HS-27A (cell line): ENCODE results near the gene PRAC1.
"Not testable (repeated sequence)": the region's sequence is repeated elsewhere in the genome, so short reads cannot be mapped to it uniquely, and the experiment has no call there.

Source experiments
- DNase-seq: peaks from one replicate; pipeline ENCODE4 v3.0.0-alpha.2; 2012; ENCODE audit warnings: low read depth, missing footprints

PRAC1 gene

DNA sequence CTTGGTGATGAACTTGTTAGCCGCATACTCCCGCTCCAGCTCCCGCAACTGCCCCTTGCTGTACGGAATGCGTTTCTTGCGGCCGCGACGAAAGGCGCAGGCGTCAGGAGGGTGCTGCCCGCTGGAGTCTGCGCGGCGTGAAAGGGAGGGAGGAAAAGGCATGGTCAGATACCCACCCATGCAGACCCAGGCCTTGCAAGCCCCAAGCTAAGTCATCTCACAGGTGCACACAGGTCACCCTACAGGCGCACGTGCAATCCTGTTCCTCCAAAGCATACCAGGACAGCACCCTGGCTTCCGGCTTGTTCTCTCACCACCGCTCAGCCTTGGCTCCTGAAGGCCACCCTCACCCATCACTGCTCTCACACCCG, 4.6 kb upstream of the PRAC1 start:
- no peak for DNase-seq

DNA sequence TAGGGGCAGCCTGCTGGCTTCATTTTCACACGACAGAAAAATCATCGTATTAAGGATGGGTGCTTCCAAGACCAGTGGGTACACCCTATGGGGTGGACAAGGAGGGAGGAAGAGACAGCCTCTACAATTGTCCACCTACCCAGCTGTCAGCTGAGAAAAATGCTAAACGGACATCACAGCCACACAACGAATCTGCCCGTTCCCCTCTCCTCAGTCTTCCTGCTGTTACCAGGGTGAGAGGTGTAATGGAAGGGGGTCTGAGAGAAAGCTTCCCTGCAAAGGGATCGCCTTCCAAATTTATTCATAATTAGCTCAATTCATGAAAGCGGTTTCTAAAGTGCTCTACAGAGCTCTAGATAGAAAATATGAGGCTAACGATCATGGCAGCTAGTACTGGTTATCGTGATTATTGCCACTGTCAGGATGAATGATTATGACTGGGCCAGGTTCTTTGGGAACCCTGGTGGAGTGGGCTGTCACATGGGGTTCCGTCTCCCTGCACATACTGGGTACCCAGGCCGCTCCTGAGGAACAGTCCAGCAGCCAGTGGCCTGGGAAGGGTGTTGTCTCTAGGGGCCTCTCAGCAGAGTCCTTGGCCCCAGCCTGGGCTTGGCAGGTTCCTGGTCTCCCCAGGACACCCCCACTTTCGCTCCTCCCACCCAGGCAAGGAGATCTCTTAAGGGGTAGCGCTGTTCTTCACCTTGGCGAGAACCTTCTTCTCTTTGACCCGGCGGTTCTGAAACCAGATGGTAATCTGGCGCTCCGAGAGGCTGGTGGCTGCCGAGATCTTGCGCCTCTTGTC, 4.0 kb upstream of the PRAC1 start:
- DNase-seq, result no peak

DNA sequence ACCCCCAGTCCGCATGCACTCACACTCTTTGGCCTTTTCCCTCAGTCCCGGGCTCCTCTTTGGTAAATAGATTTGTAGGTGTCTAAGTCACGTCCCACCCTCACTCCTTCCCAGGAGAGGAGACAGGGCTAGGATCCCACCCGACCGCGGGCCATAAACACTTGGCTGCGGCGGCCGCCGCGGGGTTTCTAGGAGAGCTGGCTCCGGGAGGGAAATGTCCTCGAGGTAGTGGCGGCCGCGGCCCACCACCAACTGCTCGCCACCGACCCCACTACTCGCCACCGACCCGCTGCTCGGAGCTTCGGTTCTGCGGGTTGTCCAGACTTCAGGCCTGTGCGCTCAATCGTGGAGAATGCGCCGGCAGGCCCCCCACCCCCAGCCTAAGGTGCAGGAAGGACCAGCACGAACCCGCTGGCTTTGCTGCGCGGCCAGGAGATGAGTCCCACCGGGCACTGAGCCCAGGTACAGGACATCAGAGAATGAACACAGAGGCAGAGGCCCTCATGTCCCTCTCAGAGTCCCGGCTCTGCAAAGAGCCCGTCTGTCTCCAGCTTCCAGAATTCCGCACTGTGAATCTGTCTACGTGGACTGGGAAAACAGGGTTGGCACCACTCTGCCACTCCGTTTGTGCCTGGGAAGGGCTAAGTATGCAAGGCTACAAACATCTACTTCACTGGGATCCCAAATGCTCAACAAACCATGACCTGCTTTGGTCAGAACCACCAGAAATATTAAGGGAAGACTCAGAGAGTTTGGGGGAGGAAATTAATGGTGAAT, 3.2 kb upstream of the PRAC1 start:
- DNase-seq, result no peak

DNA sequence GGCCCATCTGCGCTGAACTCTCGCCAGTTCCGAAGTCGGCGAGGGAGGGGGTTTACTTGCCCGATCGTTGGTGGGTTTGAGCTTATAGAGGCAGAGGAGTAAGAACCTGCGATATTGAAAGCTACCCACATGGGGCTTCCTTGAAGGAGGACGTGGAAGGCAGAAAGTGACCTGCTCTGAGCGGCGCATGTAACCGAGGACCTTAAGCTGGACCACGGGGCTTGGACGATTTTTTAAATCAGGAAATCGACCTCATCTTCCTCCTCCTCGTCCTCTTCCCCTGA, 2.6 kb upstream of the PRAC1 start:
- no peak for DNase-seq

DNA sequence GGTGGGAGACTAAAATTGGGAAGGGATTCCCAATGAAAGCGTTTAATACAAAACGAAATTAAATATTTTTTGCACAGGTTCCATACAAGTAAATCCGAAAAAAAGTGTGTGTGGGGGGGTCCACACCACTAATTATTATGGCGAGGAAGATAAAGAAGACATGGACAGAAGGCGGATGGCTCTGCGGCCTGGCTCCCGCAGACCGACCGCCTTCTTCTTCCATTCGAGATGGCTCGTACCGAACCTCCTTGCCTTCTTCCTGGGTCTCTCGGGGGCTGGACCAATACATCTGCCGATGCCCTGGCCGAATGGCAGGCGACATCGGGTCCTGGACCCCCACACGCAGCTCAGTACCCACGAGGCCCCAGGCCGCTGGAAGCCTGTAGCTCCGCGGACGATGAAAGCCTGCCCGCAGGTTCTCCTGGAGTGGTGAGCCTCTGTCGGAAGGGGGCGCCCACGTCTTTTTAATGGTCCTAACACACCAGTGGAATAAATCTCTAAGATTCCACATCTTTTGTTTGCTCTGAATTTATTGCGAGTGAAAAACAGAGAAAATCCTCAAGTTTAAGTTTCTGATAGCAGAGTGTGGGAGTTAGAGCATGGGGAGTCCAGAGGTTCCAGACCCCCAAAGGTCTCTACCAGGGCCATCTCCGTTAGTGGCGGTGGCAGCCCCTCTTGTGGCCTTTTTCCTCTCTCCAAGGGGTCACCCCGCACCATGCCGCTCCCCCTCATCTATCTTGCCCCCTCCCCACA, 2.1 kb upstream of the PRAC1 start:
- peak; percentile 11 for DNase-seq

DNA sequence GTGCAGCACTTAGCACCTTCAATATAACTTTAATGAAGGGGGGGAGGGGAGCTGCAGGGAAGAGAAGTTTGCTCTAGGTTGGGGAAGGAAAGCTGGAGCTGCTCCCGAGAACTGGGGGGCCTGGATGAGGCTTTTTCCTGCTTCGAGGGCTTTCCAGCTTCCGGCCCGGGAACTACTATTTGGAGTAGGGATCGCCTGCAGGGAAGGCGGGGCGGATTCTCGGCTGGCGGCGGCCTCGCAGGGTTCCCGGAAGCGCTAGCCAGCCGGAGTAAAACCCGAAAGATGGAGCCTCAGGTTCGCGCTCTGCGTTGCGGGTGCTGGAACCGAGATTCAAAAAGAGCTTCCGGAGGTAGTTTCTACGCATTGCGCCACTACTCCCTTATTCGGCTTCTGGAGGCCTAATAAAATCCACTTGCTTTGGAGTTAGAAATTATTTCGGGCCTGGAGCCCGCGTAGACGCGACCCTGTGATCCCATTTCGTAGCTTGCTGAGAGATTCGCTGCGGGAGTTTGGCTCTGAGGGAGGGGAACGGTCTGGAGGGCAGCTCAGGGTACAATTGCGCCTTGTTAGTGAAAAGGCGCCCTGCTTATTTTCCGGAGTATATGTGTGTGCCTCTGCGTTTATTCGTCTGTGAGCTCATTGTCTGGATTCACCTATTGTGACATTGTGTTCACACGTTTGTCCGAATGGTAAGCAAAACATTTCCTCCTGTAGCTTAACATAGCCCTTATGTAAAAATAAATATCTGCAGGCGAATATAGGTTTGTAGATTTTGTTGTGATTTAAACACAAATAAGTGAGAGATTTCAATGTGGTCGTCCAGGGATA, 1.3 kb upstream of the PRAC1 start:
- no peak for DNase-seq

DNA sequence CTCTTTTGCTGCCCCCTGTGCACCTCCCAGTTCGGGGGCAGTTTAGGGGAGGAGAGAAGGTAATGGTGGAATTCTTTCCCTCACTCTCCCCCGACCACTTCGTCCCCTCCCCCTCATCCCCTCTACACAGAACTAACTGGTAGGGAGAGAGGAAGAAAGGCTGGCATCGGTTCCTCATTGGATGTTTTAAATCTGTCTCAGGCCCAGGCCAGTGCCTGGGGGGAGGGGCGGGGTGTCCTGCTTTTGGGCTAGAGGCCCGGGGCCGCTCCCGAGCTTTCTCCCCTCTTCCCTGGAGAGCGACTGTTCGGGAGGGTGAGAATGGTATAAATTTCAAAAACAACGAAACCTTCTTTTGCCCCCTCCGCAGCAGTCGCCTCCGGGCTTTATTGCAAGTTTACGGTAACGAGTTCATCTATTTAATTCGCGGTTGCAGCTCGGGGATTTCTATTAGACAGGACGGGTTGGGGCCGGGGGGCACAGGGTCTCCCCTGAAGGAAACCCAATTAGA, 651 bp upstream of the PRAC1 start, which contains the start of gene PRAC2:
TSS of gene PRAC2 (plus strand) at position 271 of the 508 bp plus-strand sequence. CDS start 1,226 bp downstream, outside the sequence.
- DNase-seq, result no peak

DNA sequence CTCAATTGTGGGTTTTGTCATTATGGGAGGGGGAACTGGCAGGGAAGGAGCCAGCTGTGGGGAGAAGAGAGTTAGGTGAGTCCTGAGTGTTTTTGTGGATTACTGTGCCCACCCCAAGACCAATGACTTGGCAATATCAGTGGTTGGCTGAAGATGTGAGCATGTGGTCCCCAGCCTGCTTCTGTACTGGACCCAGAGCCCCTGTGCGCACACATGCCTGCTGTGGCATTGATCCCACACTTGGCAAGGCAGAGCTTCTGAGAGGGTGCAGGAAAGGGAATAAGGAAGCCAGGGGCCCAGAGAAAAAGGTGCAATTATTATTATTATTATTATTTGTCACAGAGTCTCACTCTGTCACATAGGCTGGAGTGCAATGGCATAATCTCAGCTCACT, 1.3 kb downstream of the PRAC1 start:
- no peak for DNase-seq

DNA sequence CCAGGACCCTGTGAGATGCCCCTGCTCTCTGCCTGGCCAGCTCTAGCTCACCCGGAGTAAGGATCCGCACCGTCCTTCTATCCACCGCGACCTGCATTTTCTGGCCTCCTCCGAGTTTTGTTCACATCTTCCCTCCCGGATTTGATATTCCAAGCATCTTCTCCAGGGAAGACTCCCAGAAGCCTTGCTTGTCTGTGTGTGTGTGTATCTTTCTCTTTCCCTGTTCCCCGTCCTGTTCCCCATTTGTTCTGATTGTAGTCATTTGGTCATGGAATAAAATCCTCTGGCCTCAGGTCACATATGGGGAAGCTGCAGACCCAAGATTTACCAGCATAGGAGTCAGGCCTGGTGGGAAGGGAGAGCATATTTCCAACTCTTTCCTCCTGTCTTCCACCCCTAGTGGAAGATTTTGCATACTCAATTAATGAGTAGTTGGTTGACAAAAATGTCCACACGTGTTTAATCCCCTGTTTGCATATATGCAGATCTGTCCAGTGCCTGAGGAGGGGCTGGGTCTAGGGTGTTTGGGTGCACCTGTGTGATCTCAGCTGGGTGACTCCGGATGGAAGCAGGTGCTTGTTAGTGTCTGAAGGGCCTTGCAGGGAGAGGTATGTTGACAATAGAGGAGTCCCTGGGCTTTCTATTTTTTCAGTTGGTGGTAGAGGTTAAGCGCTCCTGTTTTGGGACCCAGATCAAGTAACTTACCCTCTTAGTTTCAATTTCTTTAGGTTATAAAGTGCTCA, 1.9 kb downstream of the PRAC1 start:
- DNase-seq, result no peak

DNA sequence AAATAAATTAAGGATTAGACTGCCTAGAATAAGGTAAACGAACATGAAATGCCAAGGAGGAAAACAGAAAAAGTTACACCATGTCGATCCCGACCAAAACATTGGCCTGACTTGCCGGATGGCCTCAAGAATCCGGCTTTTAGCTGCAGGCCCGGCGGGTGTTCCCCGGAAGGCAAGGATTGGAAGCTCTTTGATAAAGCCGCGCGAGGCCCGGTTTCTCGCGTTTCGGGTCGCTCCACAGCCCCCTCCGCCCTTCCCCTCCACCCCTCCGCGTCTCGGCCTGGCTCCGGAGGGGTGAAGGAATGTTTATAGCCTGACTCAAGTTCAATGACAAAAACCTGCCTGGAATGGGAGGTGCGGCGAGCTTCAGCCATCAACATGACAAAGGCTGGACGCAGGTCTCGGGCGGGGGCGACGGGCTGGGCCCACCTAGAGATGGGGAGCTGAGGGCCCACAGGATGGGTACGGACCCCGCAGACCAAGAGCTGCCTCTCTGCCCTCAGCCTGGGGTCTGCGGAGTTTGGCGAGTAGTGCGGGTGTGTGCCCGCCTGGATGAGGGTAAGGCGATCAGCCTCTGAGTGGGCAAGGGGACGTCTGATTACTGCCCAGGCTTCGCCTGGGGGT, 2.6 kb downstream of the PRAC1 start:
- no peak for DNase-seq

DNA sequence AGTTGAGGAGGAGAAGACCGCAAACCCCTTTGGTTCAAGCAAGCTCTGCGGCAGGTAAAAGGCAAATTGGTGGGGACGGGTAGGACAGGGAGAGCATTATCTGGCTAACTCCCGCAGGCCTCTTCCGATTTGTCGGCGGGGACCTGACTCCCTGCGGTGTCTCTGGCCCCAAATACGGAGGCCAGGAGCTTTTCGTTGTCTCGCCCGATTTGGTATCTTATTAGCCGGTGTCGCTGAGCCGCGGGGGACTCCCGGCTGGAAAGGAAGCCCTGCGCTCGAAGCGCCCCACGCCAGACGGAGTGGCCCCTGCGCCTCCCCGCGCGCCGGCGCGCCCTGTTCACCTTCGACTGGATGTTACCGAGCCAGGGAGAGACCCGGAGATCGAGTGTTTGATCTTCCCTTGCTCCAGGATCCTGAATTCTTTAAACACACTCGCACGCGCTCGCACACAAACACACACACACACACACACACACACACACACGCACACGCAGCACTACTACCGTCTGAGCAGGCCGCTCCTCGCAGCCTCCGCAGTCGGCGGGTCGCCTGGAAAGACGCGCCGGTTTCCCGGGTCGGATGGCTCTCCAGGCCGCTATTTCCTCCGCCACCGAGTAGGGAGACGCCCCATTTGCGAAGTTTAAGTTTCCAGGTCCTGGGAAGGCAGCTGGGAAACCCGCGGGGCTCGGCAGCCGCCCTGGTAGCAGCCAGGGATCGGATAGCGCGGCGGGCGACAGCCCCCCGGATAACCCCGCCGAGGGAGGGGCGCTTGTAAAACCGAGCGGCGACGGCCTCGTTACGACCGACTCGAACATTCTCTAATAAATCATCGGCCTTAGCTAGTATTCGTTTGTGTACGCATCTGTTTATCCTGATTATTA, 3.3 kb downstream of the PRAC1 start:
- DNase-seq, result no peak

DNA sequence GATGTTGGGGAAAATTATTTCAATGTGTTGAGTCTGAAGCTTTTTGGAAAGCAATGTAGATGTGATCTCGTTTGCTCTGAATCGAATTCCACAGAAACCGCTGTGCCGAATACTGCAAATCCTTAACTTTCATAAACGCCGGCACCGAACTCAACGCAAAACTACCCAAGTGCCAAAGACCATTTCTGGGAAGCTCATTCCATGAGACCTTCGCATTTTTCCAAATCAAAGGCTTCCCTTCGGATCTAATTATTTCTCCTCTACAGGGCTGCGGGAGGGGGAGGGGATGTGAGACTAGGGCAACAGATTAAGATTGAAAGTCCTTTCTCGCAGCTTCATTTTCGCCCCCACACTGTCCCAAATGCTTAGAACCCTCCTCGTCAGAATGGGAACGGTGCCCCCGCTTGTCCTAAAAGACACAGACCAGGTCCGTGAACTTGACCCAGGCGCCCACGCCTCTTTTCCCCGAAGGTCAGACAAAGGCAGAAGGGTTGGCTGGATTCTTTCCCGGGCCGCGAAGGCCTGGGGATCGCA, 4.0 kb downstream of the PRAC1 start:
- no peak for DNase-seq

DNA sequence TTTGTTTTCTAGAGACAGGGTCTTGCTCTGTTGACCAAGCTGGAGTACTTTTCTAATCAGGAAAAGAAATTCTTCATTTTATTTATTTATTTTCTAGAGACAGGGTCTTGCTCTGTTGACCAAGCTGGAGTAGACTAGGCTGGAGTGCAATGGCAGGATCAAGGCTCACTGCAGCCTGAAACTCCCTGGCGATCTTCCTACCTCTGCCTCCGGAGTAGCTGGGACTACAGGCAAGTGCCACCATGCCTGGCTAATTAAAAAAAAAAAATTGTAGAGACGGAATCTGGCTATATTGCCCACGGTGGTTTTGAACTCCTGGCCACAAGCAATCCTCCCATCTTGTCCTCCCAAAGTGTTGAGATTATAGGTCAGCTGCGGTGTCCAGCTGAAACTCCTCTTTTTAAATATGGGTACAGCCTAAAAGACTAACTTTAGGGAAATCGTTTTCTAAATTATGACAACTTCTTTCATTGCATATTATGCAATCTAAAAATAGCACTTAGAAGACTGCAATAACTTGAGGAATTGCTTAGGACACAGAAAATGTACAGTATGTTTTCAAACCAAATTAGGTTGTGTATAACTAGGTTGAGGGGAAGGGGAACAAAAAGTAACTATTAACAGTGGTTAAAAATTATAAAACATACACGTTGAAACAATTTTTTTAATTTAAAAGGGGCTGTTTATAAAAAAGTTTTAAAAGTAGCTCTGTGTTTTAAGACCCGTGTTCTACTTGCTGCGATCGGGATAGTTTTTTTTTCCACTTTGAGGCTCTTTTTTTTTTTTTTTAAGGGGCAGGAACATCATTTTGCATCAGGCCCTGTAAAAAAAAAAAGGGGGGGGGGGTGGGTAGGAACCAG, 4.7 kb downstream of the PRAC1 start:
- no peak for DNase-seq

DNA sequence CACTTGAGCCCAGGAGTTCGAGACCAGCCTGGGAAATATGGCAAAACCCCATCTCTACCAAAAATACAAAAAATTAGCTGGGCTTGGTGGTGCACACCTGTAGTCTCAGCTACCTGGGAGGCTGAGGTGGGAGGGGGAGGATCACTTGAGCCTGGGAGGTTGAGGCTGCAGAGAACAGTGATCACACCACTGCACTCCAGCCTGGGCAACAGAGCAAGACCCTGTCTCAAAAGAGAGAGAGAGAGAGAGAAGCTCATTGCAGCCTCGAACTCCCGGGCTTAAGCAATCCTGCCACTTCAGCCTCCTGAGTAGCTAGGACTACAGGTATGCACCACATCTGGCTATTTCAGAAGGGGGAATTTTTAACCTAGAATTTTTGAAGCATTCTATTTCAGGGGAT, 5.8 kb downstream of the PRAC1 start:
- DNase-seq, result not testable (repeated sequence)

DNA sequence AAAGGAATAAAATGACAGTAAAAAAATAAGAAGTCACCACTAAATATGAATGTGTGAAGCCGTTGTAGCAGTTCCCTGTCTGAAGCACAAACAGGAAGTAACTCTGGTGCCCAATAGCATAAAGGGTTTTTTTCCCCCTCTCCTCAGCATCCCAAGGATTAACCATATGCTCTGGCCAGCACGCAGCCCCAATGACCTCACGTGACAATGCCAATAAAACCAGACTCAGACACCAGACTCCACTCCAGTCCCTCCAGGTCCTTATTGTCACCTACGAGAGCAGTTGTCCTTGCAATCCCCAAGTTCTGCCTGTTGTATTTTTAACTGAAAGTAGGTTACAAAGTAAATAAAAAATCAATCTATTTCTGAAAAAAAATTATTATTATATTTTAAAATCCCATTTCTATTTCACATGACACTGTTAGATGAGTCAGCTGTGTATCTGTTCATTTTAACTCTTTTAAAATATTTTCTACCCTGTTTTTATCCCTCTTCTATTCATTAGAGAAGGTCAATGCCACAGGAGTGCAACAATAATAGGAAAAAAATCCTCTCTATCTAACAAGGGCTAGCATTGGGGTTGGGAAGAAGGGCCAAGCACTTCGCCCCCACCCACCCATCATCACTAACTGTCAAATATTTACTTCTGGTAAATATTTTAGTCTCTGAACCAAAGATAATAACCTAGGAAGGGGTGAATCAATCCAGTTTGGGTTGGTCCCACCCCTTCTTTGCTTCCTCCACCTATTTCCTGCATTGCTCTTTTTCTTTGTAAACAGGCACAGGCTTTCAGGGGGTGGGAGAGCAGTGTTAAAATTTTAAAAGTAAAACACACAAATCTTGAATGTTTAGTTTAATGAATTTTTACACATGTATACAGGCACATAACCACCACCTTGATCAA, 6.6 kb downstream of the PRAC1 start:
- no peak for DNase-seq

DNA sequence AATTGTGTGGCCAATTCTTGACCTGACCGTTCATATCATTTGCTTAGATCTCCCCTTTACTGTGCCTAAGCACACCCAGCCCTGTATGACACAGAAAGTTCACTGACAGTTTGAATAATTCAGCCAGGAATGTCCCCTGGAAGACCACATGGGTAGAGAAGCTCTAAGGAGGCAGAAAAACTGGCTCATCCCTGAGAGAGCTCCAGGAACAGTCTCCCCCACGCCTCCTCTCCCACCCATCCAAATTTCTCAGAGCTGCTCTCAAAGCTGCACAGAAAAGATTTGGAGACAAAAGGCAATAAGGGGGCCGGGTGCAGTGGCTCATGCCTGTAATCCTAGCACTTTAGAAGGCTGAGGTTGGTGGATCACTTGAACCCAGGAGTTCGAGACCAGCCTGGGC, 11.2 kb downstream of the PRAC1 start:
- DNase-seq, result no peak
